Midbrain (tissue), 1 donor: ENCODE results near the gene ST3GAL3.
"Not testable (repeated sequence)": the region's sequence is repeated elsewhere in the genome, so short reads cannot be mapped to it uniquely, and the experiment has no call there.

ENCODE experiments used
- DNase-seq: peaks from one replicate; lab custom pipeline; 2025; lab: John Stamatoyannopoulos, UW

ST3GAL3 gene

DNA sequence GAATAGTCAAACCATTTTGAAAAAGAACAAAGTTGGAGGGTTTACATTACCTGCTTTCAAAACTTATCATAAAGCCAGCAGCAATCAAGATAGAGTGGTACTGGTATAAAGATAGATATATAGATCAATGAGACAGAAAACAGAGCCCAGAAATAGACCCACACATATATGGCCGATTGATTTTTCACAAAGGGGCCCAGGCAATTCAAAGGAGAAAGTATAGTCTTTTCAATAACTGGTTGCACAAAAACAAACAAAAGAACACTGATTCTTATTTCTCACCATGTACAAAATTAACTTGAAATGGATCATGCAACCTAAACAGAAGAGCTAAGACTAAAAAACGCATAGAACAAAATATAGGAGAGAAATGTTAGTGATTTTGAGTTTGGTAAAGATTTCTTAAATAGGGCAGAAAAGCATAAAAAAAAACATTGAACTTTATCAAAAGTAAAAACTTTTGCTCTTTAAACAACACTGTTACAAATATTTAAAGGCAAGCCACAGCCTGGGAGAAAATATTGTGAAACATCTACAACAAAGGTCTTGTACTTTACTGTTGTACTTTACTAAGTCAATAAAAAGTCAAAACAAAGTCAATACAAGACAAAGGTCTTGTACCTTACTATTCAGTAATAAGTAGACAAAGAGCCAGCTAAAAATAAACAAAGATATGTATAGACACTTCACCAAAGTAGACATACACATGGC is 50.2 kb downstream of the ST3GAL3 start:
- DNase-seq = no peak

DNA sequence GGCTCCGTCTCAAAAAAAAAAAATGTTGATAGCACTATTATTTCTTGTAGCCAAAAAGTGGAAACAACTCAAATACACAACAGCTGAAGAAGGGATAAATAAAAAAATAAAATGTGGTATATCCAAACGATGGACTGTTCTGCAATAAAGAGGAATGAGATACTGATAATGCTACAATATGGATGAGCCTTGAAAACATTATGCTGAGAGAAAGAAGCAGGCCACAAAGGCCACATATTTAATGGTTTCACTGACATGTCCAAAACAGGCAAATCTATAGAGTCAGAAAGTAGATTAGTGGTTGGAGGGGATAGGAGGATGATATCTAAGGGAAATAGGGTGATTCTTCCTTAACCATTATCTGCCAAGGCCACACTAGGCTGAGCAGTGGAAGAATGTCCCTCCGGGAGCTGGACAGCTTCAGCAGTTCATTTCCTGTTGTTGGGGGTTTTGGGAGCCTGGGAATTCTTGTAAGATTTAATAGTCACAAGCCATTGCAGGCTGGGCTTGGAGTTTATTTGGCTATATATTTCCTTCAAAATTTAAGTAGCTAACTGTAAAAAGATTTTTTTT is 53.5 kb downstream of the ST3GAL3 start:
- no peak for DNase-seq

DNA sequence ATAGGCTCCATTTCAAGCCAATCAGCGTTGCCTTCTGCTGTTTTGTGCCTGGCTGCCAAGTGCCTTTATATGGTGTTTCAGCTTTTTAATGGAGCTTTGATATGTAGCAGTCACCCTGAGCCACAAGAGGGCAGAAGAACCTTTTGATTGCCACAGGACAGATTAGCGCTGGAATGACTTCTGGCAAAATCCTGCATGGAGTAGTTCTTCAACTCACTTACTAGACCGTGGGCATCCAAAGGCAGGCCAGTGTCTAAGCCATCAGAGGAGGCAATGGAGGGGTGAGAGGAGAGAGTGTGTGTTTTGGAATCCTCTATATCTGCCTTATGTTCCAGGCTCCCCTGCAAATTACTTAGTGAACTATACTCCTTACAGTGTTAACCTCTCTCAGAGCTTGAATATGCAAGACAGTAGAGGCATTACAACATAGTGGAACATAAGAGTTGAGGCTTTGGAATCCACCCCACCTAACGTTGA is 56.2 kb downstream of the ST3GAL3 start:
- DNase-seq = peak; percentile 91

DNA sequence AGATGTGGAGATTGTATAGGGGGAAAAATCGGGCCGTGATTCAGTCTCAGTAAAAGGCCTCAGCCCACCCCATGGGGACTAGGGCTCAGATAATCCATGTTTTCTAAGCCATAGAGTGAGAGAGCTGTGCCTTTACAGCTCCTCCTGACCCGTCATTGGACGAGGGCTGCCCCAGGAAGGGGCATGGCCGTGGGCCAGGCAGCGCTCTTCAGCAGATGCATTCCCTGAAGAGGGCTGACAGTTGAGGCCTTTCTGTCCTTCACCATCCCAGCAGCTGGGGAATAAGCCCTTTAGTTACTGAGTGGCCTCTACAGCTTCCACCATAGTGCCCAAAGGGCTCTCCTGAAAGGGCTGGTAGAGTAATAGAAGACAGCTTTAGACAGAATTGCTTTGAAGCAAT is 57.2 kb downstream of the ST3GAL3 start:
- no peak for DNase-seq

DNA sequence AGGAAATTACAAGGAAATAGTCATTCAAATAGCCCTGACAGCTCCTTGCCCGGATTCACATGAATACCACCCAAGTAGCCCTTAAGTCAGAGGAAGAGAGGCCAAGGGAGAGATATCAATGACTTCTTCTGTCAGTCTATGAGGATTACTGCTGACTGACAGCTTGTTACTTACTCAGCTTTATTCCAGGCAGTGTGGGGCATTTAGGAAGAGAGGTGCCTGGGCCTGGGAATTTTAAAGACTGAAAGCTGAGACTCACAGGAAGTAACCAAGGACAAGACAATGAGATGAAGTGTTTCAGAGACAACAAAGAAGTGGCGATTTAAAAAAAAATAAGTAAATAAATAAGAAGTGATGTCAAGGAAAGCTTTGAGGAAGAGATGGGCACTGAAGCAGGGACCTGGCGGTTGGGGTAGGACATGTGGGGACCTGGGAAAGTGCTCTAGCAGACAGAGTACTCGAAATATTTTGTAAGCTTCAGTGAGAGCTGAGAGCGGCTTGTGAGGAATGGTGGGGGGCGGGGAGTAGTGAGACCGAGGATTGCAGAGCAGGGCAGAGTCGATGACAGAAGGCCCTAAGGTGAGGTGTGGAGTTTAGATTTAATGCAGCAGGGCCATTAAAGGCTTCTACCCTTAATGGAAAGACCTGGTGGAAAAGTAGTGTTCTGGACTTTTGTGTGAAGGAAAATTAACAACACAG is 58.9 kb downstream of the ST3GAL3 start:
- no peak for DNase-seq

DNA sequence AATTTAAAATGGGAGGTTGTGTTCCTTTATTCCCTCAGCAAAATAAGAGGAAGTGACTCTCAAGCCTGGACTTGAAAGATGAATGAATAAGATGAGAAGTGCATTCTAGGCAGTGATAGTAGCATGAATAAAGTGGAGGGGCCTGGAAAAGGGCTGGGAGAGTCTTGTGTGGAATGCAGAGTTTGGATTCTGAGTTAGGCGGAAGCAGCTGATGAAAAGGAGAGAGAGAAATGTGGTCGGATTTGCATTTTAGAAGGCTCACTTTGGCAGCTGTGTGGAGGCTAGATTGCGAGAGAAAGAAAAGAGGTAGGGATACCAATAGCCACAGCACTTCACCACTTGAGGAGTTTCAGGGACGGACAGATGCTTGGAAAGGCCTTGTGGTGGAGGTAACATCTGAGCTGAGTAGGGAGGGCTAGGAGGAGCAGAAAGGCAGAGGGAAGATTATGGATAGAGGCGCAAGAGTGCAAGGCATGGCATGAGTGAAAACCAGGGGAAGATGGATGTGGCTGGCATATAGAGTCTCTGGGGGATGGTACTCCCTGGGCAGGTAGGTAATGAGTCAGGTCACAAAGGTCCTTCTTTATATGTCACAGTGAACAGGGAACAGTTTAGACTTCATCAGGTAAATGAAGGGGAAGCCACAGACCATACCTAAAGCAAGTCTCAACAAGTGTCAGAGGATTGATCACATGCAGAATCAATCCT is 59.6 kb downstream of the ST3GAL3 start:
- DNase-seq = no peak

DNA sequence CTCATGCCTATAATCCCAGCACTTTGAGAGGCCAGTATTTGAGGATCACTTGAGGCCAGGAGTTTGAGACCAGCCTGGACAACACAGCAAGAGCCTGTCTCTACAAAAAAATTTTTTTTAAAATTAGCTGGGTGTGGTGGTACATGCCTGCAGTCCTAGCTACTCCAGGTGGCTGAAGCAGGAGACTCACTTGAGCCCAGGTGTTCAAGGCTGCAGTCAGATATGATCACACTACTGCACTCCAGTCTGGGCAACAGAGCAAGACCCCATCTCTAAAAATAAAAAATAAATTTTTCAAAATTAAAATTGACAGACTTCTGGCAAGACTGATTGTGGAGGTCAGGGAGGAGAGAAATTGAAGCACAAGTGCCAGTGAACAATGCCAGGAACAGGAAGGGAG is 60.8 kb downstream of the ST3GAL3 start:
- DNase-seq = no peak

DNA sequence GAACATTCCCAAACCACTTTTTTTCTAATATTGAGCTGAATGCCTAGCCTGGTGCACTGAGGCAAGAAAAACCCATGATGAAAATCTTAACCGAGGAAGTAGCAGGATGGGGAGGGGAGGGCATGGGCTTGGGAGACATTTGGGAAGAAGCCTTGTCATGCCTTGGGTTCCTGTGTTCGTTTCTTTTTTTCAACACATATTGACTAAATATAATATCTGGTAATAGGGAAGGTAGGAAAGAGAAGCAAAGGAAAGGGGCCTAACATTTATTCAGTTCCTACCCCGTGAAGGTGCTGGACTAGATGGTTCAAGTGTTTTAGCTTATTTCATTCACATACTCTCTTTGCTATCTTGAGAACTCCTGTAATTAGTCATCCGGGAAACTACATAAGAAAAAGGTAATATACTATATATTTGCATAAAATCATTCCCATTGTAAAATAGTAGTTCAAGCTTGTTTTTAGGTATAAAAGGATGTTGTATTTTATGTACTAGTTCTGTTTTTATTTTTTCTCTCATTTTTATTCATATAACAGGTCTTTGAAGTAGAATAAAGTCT is 62.1 kb downstream of the ST3GAL3 start:
- no peak for DNase-seq

DNA sequence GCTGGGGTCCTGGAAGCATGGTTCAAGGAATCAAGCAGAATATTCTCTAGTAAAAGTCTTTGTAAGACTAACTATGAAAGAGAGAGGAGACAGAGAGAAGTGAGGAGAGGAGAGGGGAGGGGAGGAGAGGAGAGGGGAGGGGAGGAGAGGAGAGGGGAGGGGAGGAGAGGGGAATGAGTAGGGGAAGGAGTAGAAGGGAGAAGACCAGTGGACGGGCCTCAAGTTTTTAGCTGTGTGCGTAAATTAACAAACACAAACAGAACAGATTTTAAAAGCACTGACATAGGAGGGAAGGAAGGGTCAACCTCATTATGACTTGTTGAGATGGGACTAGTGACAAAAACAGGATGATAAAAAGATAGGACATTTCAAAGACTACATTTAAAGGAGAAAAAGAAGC is 62.8 kb downstream of the ST3GAL3 start:
- DNase-seq = no peak

DNA sequence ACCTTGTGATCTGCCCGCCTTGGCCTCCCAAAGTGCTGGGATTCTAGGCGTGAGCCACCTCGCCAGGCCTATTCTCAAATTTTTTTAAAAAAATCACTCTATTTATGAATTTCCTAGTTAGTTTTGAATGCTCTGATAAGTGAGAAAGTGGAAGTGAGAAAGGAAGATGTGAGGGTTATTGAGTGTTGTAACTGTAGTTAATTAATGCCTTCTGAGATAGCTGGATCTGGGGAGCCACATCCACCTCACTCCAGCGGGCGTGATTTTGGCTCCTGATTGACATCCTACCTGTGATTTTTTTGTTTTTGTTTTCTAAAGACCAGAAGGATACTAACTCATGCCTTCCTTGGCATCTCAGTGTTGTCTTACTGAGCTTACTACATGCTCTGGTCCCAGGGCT is 65.6 kb downstream of the ST3GAL3 start:
- no peak for DNase-seq

DNA sequence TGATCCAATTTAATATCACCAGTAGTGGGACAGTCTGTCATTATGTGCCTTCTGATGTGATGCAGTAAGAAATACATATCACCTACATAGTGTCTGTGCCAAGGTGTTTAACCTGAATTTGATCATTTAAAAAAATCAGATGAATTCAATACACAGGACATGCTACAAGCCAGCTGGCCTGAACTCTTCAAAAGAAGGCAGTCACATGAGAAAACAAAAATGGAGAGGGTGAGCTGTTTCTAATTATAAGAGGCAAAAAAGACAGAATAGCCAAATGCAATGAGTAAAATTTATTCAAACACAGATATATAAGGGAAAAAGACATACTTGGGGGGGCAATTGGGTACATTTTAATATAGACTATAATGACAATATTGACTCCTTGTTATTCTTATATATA is 66.5 kb downstream of the ST3GAL3 start:
- no peak for DNase-seq

DNA sequence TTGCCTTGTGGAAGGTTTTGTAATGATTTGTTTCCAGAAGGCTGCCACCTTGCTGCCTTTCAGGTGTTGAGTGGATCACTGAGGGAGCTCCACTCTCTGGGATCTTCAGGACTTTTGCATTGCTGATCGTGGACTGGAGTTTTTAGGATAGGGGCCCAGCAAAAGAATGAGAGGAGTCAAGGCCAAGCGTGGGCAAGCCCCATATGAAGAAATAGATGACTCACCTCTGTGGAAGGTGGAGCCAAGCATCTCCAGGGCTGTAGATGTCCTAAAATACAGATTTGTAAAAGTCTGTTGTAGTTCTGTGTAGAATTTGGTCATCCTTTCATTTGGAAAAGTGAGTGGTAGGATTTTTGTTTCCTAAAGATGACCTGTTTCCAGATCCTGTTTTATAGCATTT is 67.0 kb downstream of the ST3GAL3 start:
- DNase-seq = no peak

DNA sequence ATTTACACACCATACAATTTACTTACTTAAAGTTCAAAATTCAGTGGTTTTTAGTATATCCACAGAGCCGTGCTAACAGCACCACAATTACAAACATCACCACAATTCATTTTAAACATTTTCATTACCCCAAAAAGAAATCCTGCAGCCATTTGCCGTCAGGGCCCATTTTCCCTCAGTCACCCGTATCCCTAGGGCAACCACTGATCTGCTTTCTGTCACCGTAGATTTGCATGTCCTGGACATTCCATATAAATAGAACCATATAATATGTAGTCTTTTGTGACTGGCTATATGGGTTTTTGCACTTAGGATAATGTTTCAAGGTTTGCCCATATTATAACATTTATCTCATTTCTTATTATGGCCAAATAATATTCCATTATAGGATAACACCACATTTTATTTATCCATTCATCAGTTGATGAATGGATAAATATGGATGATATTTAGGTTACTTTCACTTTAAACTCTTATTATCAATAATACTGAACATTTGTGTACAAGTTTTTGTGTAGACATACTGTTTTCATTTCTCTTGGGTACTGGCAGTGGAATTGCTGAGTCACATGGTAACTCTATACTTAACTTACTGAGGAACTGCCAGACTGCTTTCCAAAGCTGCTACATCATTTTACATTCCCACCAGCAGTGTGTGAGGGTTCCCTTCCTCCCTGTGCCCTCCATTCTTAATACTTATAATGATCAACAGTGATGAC is 68.9 kb downstream of the ST3GAL3 start:
- no peak for DNase-seq

DNA sequence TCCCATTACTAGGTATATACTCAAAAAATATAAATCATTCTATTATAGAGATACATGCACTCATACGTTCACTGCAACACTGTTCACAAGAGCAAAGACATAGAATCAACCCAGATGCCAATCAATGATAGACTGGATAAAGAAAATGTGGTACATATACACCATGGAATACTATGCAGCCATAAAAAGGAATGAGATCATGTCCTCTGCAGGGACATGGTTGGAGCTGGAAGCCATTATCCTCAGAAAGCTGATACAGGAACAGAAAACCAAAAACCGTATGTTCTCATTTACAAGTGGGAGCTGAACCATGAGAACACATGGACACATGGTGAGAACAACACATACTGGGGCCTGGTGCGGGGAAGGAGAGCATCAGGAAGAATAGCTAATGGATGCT is 70.6 kb downstream of the ST3GAL3 start:
- not testable (repeated sequence) for DNase-seq

DNA sequence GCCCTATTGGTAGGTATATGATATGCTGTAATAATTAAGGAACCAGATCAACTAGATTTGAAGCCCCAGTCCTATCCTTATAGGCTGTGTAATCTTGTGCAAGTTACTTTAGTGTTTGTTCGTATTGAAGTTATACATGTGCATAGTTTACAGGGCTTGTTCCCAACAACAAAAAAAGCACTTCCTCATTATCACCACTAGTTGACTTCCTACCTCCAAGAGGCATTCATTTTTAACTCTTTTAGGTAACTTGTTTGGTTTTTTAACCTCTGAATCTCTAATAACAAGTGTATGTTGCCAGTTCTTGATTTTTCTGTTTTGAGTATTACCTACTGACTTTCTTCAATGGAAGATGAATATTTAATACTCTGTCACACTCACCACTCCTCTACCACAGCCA is 71.9 kb downstream of the ST3GAL3 start:
- no peak for DNase-seq

DNA sequence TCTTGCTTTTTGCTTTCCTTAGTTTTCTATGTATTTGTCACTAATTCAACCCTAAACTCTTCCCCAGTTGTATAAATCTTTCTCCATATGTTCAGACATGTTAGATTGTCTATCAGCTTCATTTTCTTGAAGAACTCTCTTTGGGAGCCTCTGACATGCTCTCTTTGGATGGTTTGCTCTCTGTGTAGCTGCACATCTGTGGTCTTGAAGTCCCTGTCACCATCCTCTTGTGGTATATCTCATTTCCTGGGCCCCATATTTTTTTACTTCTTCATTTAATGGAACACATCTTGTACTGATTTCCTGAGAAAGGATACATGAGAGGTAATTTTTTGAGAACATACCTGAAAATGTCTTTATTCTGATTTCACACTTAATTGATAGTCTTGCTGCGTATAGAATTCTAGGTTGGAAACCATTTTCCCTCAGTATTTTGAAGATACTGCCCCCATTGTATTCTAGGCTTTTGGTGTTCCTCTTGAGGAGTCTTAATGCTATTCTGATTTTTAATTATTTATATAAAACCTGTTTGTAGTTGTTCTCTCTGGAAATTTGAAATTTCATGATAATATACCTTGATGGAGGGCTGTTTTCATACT is 72.6 kb downstream of the ST3GAL3 start:
- no peak for DNase-seq

DNA sequence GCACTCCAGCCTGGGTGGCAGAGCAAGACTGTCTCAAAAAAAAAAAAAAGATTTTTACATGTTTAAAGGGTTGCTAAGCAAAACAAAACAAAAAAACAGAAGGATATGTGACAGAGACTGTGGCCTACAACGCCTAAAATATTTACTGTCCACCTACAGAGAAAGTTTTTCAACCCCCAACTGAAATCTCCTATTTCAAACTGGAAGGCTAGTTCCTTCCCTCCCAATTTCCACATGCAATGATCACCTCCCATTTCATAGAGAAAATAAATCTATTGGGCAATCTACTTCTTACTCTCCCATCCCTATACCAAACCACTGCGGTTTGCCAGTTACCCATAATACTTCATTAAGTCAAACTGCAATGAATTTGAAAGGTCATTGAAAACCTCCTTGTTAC is 74.2 kb downstream of the ST3GAL3 start:
- DNase-seq = no peak

DNA sequence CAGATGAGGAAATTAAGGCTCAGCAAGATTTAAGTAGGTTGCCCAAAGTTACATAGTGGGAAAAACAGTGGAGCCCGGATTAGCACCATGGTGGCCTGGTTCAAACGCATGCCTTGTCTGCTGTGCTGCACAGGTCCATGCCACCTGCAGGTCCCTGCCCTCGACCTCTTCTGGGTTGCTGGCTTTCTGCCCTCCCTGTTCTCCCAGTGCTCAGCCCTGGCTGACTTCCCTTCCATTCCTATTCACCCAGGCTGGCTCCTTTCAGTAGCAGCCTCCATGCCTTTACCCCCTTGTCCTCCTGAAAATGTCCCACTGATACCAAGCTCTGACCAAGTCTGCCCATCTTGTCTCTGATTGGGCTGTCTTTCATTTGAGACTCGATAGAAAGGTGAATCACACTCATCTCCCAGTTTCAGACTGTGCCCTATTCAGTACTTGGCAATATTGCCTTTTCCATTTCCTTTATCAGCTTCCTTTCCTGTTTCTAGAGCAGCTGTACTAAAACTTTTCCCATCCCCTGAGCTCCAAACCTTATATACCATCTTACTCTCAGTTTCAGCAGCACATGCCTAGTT is 75.8 kb downstream of the ST3GAL3 start:
- no peak for DNase-seq

DNA sequence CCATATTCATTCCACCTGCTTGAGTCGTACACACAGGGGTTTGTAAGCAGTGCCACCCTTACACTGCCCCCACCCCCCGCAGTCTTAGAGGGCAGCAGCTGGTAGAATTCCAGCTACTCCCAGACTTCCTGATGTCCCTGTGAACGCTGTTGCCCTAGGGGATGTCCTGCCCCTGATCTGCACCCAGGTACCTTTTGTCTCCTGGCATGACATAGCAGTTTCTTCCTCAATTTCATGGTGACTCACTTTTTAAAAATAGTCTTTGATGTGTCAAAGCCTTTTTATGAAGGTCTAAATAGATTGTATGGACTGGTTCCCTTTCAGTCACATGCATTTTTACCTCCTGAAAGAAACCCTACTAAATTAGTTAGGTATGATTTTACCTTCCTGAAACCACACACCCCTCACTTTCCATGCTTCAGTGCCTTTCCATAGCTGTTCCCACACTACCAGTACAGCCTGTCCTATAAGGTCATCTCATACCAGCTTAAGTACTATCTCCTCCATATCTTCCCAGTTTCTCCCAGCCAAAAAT is 76.4 kb downstream of the ST3GAL3 start:
- DNase-seq = no peak

DNA sequence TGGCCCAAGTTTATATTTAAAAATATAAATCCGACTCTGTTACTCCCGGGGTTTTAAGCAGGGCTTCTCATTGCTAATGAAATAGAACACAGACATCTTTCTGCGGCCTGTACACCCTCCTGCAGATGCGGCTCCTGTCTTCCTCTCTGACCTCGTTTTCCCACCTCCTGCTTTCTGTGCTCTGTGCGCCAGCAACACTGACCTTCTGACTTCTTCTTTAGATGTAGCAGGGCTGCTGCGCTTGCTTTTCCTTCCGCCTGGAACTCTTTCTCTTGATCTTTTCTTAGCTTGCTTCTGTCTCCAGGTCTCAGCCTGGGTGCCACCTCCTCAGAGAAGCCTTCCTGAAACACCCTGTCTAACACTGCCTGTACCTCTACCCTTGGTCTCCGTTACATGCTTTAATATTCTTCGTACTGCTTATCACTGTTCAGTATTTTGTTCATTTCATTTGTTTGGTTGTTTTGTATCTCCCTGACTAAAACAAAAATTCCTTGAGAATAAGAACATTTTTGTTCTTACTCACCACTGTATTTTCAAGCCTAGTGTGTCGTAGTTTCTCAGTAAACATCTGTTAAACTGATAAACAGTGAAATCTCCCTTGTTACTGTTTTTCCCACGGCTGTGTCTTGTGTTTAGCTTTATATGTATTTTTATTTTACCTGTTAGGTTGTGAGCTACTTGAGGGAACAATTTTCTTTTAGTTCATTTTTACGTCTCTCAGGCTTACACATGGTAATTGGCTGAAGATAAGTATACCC is 79.0 kb downstream of the ST3GAL3 start:
- DNase-seq = no peak
